ENCODE results near the gene TMEM237.

GRCh38 chr2:201631041-201631440, 12.3 kb downstream of the TMEM237 start:
- TF ChIP-seq CTCF (conservative IDR thresholded peaks at IDR 0.05; ENCODE audit: low read depth, low read length) (no peak), EZH2 (IDR thresholded peaks at IDR 0.05; ENCODE audit: borderline replicate concordance, low read depth, low read length, poor library complexity, severe bottlenecking) (no peak)

Measured in A673 (cell line).